HepG2 (cell line): ENCODE measurements around the gene ZNF618. TPM values are rescaled to one million over a fixed set of nuclear protein-coding genes. Genes with fewer than 3 reads are reported as not detected.

Experiments
- FOXO1 ChIP-seq: sonication (generic); formaldehyde crosslinking; IDR thresholded peaks from 2 replicates; pipeline ENCODE4 v1.4.0; 2020; ENCODE audit warnings: missing genetic modification reagents
- MAFG ChIP-seq: sonication (generic); formaldehyde crosslinking; IDR thresholded peaks from 2 replicates; pipeline ENCODE4 v1.5.1; 2020; ENCODE audit warnings: mild to moderate bottlenecking, missing genetic modification reagents
- MLLT10 ChIP-seq: sonication (generic); formaldehyde crosslinking; IDR thresholded peaks from 2 replicates; pipeline ENCODE4 v1.4.0; 2020; ENCODE audit warnings: missing genetic modification reagents
- MTF2 ChIP-seq: sonication (generic); formaldehyde crosslinking; IDR thresholded peaks from 2 replicates; pipeline ENCODE4 v1.5.0; 2020; ENCODE audit warnings: missing genetic modification reagents, borderline replicate concordance
- NCOA2 ChIP-seq: sonication (generic); formaldehyde crosslinking; IDR thresholded peaks from 2 replicates; pipeline ENCODE4 v1.8.0; 2022; ENCODE audit warnings: inconsistent platforms
- NFYB ChIP-seq: sonication (generic); formaldehyde crosslinking; IDR thresholded peaks from 2 replicates; pipeline ENCODE4 v1.4.0; 2020; ENCODE audit warnings: missing genetic modification reagents
- SRSF1 ChIP-seq: fragments of 200-400 bp; formaldehyde crosslinking; optimal IDR thresholded peaks from 2 replicates; pipeline ENCODE3; 2017; ENCODE audit warnings: mild to moderate bottlenecking, low read depth, low read length, moderate library complexity
- SUZ12 ChIP-seq: fragments of 150-350 bp; IDR thresholded peaks from 2 replicates; pipeline ENCODE4 v1.6.1; 2014; ENCODE audit warnings: low read depth, low read length
- TARDBP ChIP-seq: sonication (generic); formaldehyde crosslinking; IDR thresholded peaks from 2 replicates; pipeline ENCODE4 v1.8.0; 2022; ENCODE audit warnings: mild to moderate bottlenecking, missing genetic modification reagents
- TOPORS ChIP-seq: sonication (generic); formaldehyde crosslinking; IDR thresholded peaks from 2 replicates; pipeline ENCODE4 v1.8.0; 2023; ENCODE audit warnings: mild to moderate bottlenecking, missing genetic modification reagents
- ZBTB7B ChIP-seq: sonication (generic); formaldehyde crosslinking; IDR thresholded peaks from 2 replicates; pipeline ENCODE4 v1.4.0; 2020; ENCODE audit warnings: missing genetic modification reagents
- ZNF121 ChIP-seq: sonication (generic); formaldehyde crosslinking; IDR thresholded peaks from 2 replicates; pipeline ENCODE4 v1.5.0; 2020; ENCODE audit warnings: mild to moderate bottlenecking, missing genetic modification reagents
- ZNF577 ChIP-seq: sonication (generic); formaldehyde crosslinking; IDR thresholded peaks from 2 replicates; pipeline ENCODE4 v1.4.0; 2020; ENCODE audit warnings: mild to moderate bottlenecking, low read depth, missing genetic modification reagents, borderline replicate concordance
- ZNF788 ChIP-seq: sonication (generic); formaldehyde crosslinking; IDR thresholded peaks from 2 replicates; pipeline ENCODE4 v1.5.0; 2020; ENCODE audit warnings: mild to moderate bottlenecking, missing genetic modification reagents, borderline replicate concordance
- polyA plus RNA-seq, 8 experiments: library from polyadenylated mRNA; depleted of rRNA in 3 of 8; stranded (reverse) in 7 of 8; unstranded in 1 of 8; fragments of >200 nt; fragmentation: Illumina TruSeq in 4 of 8; extraction: Trizol in 4 of 8; gene quantifications; 2 replicates each; pipeline versions ENCODE4 v1.2.1 to v1.2.3, GENCODE V29; 2011 to 2016; ENCODE audit warnings: low read depth in 4 of 8, missing spikeins in 1 of 8, mixed read lengths in 1 of 8; ENCODE audit not compliant: insufficient read depth in 1 of 8
- total RNA-seq, 5 experiments: library from RNA; depleted of rRNA; stranded (reverse); fragments of >200 nt; fragmentation: Illumina TruSeq; extraction: Trizol; gene quantifications; 2 replicates each; pipeline ENCODE4 v1.2.3, GENCODE V29; 2016; ENCODE audit warnings: low read depth in 1 of 5
- TF ChIP-seq, protein P1 (sequence below): sonication (generic); formaldehyde crosslinking; IDR thresholded peaks from 2 replicates; pipeline ENCODE4 v1.5.0; 2020; ENCODE audit warnings: missing genetic modification reagents
- TF ChIP-seq, protein P2 (sequence below), 2 experiments: sonication (generic) in 1 of 2; formaldehyde crosslinking in 1 of 2; IDR thresholded peaks; 2 replicates each; pipeline versions ENCODE4 v1.5.1 to v1.6.1; 2011 to 2020; ENCODE audit warnings: borderline replicate concordance in 1 of 2, low read depth in 1 of 2, low read length in 1 of 2, mild to moderate bottlenecking in 1 of 2, missing genetic modification reagents in 1 of 2, moderate library complexity in 1 of 2
- TF ChIP-seq, protein P3 (sequence below): sonication (generic); formaldehyde crosslinking; IDR thresholded peaks from 2 replicates; pipeline ENCODE4 v1.4.0; 2020; ENCODE audit warnings: missing genetic modification reagents
- TF ChIP-seq, protein P4 (sequence below): sonication (generic); formaldehyde crosslinking; IDR thresholded peaks from 2 replicates; pipeline ENCODE4 v1.4.0; 2020; ENCODE audit warnings: missing genetic modification reagents
- TF ChIP-seq, protein P5 (sequence below): sonication (generic); formaldehyde crosslinking; IDR thresholded peaks from 2 replicates; pipeline ENCODE4 v1.5.0; 2020; ENCODE audit warnings: mild to moderate bottlenecking, missing genetic modification reagents
- TF ChIP-seq, protein P6 (sequence below): sonication (generic); formaldehyde crosslinking; IDR thresholded peaks from 2 replicates; pipeline ENCODE4 v1.4.0; 2020; ENCODE audit warnings: mild to moderate bottlenecking, missing genetic modification reagents

ZNF618 gene
- total and polyA plus RNA-seq, 2 of the 13 experiments (the other 11 are each of a cell fraction or from before 2014, with no cell fraction given), result 0.07 TPM

DNA sequence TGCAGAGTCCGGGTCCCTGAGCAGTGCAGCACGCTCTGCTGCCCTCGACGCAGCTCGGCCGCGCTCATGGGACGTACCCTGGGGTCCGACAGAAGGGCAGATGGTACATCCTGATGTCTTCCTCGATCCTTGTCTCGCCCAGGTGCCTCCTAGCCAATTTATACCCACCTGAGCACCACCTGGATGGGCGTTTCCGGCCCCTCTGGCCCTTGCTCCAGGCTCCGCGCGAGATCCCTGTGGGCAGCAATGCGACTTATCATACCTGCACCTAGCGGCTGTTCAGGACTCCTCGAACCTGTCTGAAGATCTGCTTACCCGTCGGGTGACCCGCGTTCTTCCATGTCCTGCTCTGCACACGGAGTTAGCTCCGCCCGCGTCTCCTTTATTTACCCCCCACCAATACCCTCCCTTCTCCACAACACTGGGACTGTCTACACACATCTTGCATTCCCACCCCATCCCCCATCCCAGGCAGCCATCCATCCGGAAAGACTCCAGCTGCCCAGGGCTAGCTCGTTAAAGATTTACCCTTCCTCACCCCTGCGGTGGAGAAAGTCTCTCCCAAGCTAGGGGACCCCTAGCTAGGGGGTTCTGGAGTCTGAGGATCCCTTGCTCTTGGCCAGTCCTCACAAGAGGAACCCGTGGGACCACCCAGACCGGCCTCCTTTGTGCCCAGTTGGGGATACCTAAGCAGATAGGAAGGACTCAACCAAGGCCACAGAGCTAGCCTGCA is 223.0 kb downstream of the ZNF618 start, which contains the start of gene KIF12 (continued):
- TF ChIP-seq, protein P1, sequence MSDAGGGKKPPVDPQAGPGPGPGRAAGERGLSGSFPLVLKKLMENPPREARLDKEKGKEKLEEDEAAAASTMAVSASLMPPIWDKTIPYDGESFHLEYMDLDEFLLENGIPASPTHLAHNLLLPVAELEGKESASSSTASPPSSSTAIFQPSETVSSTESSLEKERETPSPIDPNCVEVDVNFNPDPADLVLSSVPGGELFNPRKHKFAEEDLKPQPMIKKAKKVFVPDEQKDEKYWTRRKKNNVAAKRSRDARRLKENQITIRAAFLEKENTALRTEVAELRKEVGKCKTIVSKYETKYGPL (CRISPR knock-in tag), result no peak
- TF ChIP-seq TOPORS (CRISPR knock-in tag) (no peak), ZNF577 (CRISPR knock-in tag) (no peak), SRSF1 (peak; percentile 75), ZNF121 (peak; percentile 33; the same call in 1 of the 2 replicates), TARDBP (CRISPR knock-in tag) (no peak), SUZ12 (no peak), ZNF788 (CRISPR knock-in tag) (peak; percentile 75; the same call in 1 of the 2 replicates), ZBTB7B (CRISPR knock-in tag) (peak; percentile 49; the same call in 1 of the 2 replicates), NCOA2 (peak; percentile 55; the same call in 1 of the 2 replicates), MLLT10 (CRISPR knock-in tag) (no peak), MAFG (CRISPR knock-in tag) (no peak), NFYB (CRISPR knock-in tag) (no peak), FOXO1 (no peak), MTF2 (CRISPR knock-in tag) (no peak)
- TF ChIP-seq, protein P2, sequence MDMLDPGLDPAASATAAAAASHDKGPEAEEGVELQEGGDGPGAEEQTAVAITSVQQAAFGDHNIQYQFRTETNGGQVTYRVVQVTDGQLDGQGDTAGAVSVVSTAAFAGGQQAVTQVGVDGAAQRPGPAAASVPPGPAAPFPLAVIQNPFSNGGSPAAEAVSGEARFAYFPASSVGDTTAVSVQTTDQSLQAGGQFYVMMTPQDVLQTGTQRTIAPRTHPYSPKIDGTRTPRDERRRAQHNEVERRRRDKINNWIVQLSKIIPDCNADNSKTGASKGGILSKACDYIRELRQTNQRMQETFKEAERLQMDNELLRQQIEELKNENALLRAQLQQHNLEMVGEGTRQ (IDR thresholded peaks at IDR 0.05; ENCODE audit: low read depth, low read length), result no peak
- TF ChIP-seq, protein P2 (CRISPR knock-in tag; IDR thresholded peaks at IDR 0.05; ENCODE audit: borderline replicate concordance), result no peak
- TF ChIP-seq, protein P3, sequence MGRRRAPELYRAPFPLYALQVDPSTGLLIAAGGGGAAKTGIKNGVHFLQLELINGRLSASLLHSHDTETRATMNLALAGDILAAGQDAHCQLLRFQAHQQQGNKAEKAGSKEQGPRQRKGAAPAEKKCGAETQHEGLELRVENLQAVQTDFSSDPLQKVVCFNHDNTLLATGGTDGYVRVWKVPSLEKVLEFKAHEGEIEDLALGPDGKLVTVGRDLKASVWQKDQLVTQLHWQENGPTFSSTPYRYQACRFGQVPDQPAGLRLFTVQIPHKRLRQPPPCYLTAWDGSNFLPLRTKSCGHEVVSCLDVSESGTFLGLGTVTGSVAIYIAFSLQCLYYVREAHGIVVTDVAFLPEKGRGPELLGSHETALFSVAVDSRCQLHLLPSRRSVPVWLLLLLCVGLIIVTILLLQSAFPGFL (CRISPR knock-in tag), result no peak
- TF ChIP-seq, protein P4, sequence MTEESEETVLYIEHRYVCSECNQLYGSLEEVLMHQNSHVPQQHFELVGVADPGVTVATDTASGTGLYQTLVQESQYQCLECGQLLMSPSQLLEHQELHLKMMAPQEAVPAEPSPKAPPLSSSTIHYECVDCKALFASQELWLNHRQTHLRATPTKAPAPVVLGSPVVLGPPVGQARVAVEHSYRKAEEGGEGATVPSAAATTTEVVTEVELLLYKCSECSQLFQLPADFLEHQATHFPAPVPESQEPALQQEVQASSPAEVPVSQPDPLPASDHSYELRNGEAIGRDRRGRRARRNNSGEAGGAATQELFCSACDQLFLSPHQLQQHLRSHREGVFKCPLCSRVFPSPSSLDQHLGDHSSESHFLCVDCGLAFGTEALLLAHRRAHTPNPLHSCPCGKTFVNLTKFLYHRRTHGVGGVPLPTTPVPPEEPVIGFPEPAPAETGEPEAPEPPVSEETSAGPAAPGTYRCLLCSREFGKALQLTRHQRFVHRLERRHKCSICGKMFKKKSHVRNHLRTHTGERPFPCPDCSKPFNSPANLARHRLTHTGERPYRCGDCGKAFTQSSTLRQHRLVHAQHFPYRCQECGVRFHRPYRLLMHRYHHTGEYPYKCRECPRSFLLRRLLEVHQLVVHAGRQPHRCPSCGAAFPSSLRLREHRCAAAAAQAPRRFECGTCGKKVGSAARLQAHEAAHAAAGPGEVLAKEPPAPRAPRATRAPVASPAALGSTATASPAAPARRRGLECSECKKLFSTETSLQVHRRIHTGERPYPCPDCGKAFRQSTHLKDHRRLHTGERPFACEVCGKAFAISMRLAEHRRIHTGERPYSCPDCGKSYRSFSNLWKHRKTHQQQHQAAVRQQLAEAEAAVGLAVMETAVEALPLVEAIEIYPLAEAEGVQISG (CRISPR knock-in tag), result no peak
- TF ChIP-seq, protein P5, sequence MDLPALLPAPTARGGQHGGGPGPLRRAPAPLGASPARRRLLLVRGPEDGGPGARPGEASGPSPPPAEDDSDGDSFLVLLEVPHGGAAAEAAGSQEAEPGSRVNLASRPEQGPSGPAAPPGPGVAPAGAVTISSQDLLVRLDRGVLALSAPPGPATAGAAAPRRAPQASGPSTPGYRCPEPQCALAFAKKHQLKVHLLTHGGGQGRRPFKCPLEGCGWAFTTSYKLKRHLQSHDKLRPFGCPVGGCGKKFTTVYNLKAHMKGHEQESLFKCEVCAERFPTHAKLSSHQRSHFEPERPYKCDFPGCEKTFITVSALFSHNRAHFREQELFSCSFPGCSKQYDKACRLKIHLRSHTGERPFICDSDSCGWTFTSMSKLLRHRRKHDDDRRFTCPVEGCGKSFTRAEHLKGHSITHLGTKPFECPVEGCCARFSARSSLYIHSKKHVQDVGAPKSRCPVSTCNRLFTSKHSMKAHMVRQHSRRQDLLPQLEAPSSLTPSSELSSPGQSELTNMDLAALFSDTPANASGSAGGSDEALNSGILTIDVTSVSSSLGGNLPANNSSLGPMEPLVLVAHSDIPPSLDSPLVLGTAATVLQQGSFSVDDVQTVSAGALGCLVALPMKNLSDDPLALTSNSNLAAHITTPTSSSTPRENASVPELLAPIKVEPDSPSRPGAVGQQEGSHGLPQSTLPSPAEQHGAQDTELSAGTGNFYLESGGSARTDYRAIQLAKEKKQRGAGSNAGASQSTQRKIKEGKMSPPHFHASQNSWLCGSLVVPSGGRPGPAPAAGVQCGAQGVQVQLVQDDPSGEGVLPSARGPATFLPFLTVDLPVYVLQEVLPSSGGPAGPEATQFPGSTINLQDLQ (CRISPR knock-in tag), result no peak
- TF ChIP-seq, protein P6, sequence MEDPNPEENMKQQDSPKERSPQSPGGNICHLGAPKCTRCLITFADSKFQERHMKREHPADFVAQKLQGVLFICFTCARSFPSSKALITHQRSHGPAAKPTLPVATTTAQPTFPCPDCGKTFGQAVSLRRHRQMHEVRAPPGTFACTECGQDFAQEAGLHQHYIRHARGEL (CRISPR knock-in tag), result no peak
